Neuronal stem cell (in vitro differentiated cells): ENCODE measurements around the gene MMP11.

ENCODE experiments used
- DNase-seq: peaks from one replicate; pipeline ENCODE4 v3.0.0-alpha.2; 2013; ENCODE audit warnings: low spot score
- H2AFZ ChIP-seq: one replicate; pipeline ENCODE4 v1.6.1; 2013; ENCODE audit warnings: mild to moderate bottlenecking, low read length, inconsistent platforms
- H2AK5ac ChIP-seq: 2 replicates; pipeline ENCODE4 v1.6.1; 2013; ENCODE audit warnings: low read depth, mild to moderate bottlenecking, inconsistent platforms, low read length, moderate library complexity, mixed read lengths
- H2BK120ac ChIP-seq: 2 replicates; pipeline ENCODE4 v1.6.1; 2013; ENCODE audit warnings: low read depth, mild to moderate bottlenecking, inconsistent platforms, low read length, moderate library complexity, mixed read lengths
- H2BK12ac ChIP-seq: one replicate; pipeline ENCODE4 v1.6.1; 2013; ENCODE audit warnings: low read length, inconsistent platforms
- H2BK15ac ChIP-seq: 2 replicates; pipeline ENCODE4 v1.6.1; 2013; ENCODE audit warnings: mild to moderate bottlenecking, low read length, inconsistent platforms, mixed read lengths
- H2BK5ac ChIP-seq: one replicate; pipeline ENCODE4 v1.6.1; 2013; ENCODE audit warnings: inconsistent platforms, mild to moderate bottlenecking, low read length, moderate library complexity
- H3K14ac ChIP-seq: one replicate; pipeline ENCODE4 v1.6.1; 2013; ENCODE audit warnings: low read length, inconsistent platforms
- H3K18ac ChIP-seq: 2 replicates; pipeline ENCODE4 v1.6.1; 2013; ENCODE audit warnings: low read length, inconsistent platforms
- H3K23ac ChIP-seq: 2 replicates; pipeline ENCODE4 v1.6.1; 2013; ENCODE audit warnings: low read depth, mild to moderate bottlenecking, mixed read lengths, low read length, inconsistent platforms; ENCODE audit not compliant: poor library complexity
- H3K27ac ChIP-seq: replicated peaks from 3 replicates; pipeline ENCODE4 v1.5.1; 2013; ENCODE audit warnings: low read length, inconsistent platforms
- H3K27me3 ChIP-seq, 3 experiments: 2 replicates each; pipeline ENCODE4 v1.6.1; 2013; ENCODE audit warnings: low read length in 3 of 3, mild to moderate bottlenecking in 2 of 3, inconsistent platforms in 1 of 3, low read depth in 1 of 3, mixed read lengths in 1 of 3, moderate library complexity in 1 of 3; ENCODE audit not compliant: control insufficient read depth in 3 of 3, insufficient read depth in 3 of 3
- H3K36me3 ChIP-seq, 2 donors: replicated peaks in 1 of 2; 2 replicates each; pipeline ENCODE4 v1.6.1; 2013; ENCODE audit warnings: low read length in 2 of 2; ENCODE audit not compliant: control insufficient read depth in 2 of 2, insufficient read depth in 2 of 2
- H3K4ac ChIP-seq: 2 replicates; pipeline ENCODE4 v1.6.1; 2013; ENCODE audit warnings: inconsistent platforms, mild to moderate bottlenecking, low read length, moderate library complexity
- H3K4me1 ChIP-seq, 2 donors: 1 replicate in 1 of 2; 2 replicates in 1 of 2; pipeline ENCODE4 v1.6.1; 2013; ENCODE audit warnings: low read length in 2 of 2, low read depth in 1 of 2; ENCODE audit not compliant: control insufficient read depth in 2 of 2, insufficient read depth in 1 of 2
- H3K4me2 ChIP-seq: one replicate; pipeline ENCODE4 v1.6.1; 2013; ENCODE audit warnings: mild to moderate bottlenecking, low read length, inconsistent platforms; ENCODE audit not compliant: insufficient read depth, poor library complexity, severe bottlenecking
- H3K4me3 ChIP-seq, 2 donors: 2 replicates each; pipeline ENCODE4 v1.5.1; 2013; ENCODE audit warnings: low read length in 2 of 2, mild to moderate bottlenecking in 2 of 2, inconsistent platforms in 1 of 2, moderate library complexity in 1 of 2
- H3K79me1 ChIP-seq: one replicate; pipeline ENCODE4 v1.6.1; 2013; ENCODE audit warnings: low read depth, mild to moderate bottlenecking, inconsistent platforms, low read length, moderate library complexity
- H3K9ac ChIP-seq: one replicate; pipeline ENCODE4 v1.6.1; 2013; ENCODE audit warnings: mild to moderate bottlenecking, low read depth, low read length, inconsistent platforms; ENCODE audit not compliant: poor library complexity
- H3K9me3 ChIP-seq, 2 donors: replicated peaks in 1 of 2; 2 replicates each; pipeline versions ENCODE3 to v1.6.1; 2013; ENCODE audit warnings: low read length in 2 of 2, mild to moderate bottlenecking in 2 of 2, inconsistent platforms in 1 of 2, low read depth in 1 of 2, mixed read lengths in 1 of 2, moderate library complexity in 1 of 2; ENCODE audit not compliant: control insufficient read depth in 2 of 2, insufficient read depth in 1 of 2
- H4K8ac ChIP-seq: one replicate; pipeline ENCODE4 v1.6.1; 2013; ENCODE audit warnings: low read depth, mild to moderate bottlenecking, inconsistent platforms, low read length, moderate library complexity
- H4K91ac ChIP-seq: one replicate; pipeline ENCODE4 v1.6.1; 2013; ENCODE audit warnings: low read length, low read depth, mild to moderate bottlenecking, inconsistent platforms; ENCODE audit not compliant: poor library complexity
- WGBS, 2 donors: extraction: QIAGEN DNeasy Blood & Tissue Kit; methylation state at CpG; one replicate each; pipeline ENCODE4 v1.1.7; 2013; ENCODE audit warnings: missing lambda C conversion rate in 2 of 2, mixed read lengths in 1 of 2; ENCODE audit not compliant: insufficient read length in 2 of 2, insufficient replicate concordance in 1 of 2; ENCODE audit errors: extremely low coverage in 2 of 2; 5-methylcytosine and 5-hydroxymethylcytosine counted together

The MMP11 gene

GRCh38 chr22:23763954-23764353, 8.7 kb upstream of the MMP11 start:
- no peak overlapping the region for H4K8ac ChIP-seq

DNA sequence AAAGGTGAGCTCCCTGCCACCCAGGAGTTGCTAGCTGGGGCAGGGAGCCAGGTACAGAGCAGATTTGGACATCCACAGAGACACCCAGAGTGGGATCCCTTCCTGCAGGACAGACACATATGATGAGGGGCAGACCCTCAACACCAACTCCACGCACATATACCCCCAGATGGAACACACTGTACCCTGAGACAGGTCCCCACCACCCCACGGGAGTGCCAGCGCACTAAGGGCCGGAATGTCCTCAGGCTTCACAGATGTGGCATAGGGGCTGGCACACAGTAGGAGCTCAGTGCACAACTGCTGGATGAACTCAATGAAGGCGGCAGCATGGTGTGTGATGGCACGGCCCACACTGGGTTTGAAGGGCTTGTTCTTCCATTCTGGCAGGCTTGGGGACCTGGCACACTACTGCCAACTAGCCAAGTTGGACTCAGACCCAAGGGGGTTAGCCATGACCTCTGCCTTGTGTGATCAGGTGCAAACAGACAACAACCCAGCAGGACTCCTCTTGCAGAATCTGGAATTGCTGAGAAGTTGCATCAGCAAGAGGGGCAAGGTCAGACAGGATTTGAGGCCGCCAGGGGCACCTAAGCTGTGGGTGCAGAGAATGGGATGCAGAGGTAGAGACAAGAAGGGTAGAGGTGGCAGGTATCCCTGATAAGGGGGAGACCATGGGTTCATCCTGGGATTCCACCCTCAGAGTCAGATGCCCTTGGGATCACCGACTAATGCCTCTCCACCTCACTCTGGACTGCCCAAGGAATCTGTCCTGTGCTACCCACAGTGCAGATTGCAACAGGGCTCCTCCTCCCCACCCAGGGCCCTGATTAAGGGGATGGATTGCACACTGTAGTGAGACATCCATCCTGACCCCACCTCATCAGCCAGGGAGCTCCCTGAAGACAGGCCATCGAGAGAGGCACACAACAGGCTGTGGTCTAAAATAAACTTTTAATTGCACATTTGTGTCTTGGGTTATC, 7.5 kb upstream of the MMP11 start:
- WGBS, 2 donors = no CpG with 5 or more reads among the region's 9 CpGs
- no peak overlapping the region for H3K18ac ChIP-seq
- peak overlapping the region; percentile 99 for H2AK5ac ChIP-seq
- H3K27ac ChIP-seq = no peak overlapping the region
- DNase-seq = no peak
- H2BK120ac ChIP-seq = no peak overlapping the region
- peak overlapping the region; percentile 96 for H2BK15ac ChIP-seq
- peak overlapping the region; percentile 19 for H4K8ac ChIP-seq
- H4K91ac ChIP-seq = no peak overlapping the region
- peaks cover 0 to 4% (median 0%) of the 10 kb centered on the region in 3 experiments for H3K27me3 ChIP-seq
- no peak overlapping the region for H3K23ac ChIP-seq
- peaks cover 16 to 25% of the 10 kb centered on the region in 2 donors for H3K4me1 ChIP-seq
- H3K79me1 ChIP-seq = no peaks in the 10 kb centered on the region
- H3K4ac ChIP-seq = no peak overlapping the region
- H3K9ac ChIP-seq = no peak overlapping the region
- H3K36me3 ChIP-seq = peaks cover 0 to 13% of the 10 kb centered on the region in 2 donors
- H2BK5ac ChIP-seq = no peak overlapping the region
- H2BK12ac ChIP-seq = no peak overlapping the region
- H3K14ac ChIP-seq = no peak overlapping the region
- no peak overlapping the region for H2AFZ ChIP-seq
- no peaks in the 10 kb centered on the region for H3K9me3 ChIP-seq
- H3K4me2 ChIP-seq = no peak overlapping the region
- peak overlapping the region in 1 of 2 donors; percentile 6 for H3K4me3 ChIP-seq

More at GRCh38 chr22:23763954-23764353, 8.7 kb upstream of the MMP11 start:
- Histone ChIP-seq H3K18ac (peak overlapping the region; percentile 22), H3K23ac (no peak overlapping the region), H3K27ac (no peak overlapping the region), H2BK120ac (no peak overlapping the region), H2BK5ac (no peak overlapping the region), H3K4me1 (peaks cover 13 to 22% of the 10 kb centered on the region in 2 donors), H3K79me1 (no peaks in the 10 kb centered on the region), H3K4me3 (no peak overlapping the region), H3K9ac (no peak overlapping the region), H2AFZ (no peak overlapping the region), H3K27me3 (peaks cover 0 to under 1% (median 0%) of the 10 kb centered on the region in 3 experiments), H3K36me3 (peaks cover 0 to 13% of the 10 kb centered on the region in 2 donors), H2BK15ac (no peak overlapping the region), H3K9me3 (no peaks in the 10 kb centered on the region), H3K4me2 (peak overlapping the region; percentile 19), H2BK12ac (no peak overlapping the region), H3K4ac (no peak overlapping the region), H2AK5ac (peak overlapping the region; percentile 17), H4K91ac (no peak overlapping the region), H3K14ac (peak overlapping the region; percentile 21)
- no peak for DNase-seq
- WGBS, 2 donors = no CpG with 5 or more reads among the region's 7 CpGs

DNA sequence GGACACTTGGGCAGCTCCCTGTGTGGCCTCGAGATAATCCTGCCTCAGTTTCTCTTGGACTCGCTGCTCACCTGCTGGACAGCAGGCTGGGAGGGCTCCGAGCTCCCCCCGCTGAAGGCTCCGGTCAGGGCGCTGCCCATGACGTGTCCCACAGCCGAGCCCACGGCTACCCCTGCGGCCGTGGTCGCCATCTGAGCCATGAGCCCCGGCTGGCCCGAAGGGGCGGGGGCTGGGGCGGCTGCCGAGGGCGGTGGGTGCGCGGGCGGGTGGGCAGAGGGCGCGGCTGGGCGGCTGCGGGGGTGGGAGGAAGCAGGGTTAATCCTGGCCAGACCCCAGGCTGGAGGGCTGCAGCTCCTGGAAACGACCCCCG, 5.4 kb upstream of the MMP11 start:
- peak overlapping the region; percentile 11 for H3K23ac ChIP-seq
- peaks cover 0 to 4% (median 0%) of the 10 kb centered on the region in 3 experiments for H3K27me3 ChIP-seq
- no peak overlapping the region for H4K91ac ChIP-seq
- no peak overlapping the region for H4K8ac ChIP-seq
- H3K4me2 ChIP-seq = peak overlapping the region; percentile 92
- H3K79me1 ChIP-seq = no peaks in the 10 kb centered on the region
- H3K4me1 ChIP-seq = peaks cover 20 to 30% of the 10 kb centered on the region in 2 donors
- peak overlapping the region; percentile 63 to 92 for H3K4me3 ChIP-seq
- H3K14ac ChIP-seq = peak overlapping the region; percentile 91
- no peak for DNase-seq
- no peak overlapping the region for H3K4ac ChIP-seq
- peaks cover 0 to 13% of the 10 kb centered on the region in 2 donors for H3K36me3 ChIP-seq
- WGBS, 2 donors = no CpG with 5 or more reads among the region's 27 CpGs
- peak overlapping the region; percentile 89 for H3K9ac ChIP-seq
- no peak overlapping the region for H3K27ac ChIP-seq
- peak overlapping the region; percentile 99 for H3K18ac ChIP-seq
- no peak overlapping the region for H2BK12ac ChIP-seq
- peak overlapping the region; percentile 93 for H2AFZ ChIP-seq
- H2BK15ac ChIP-seq = peak overlapping the region; percentile 93
- H2AK5ac ChIP-seq = peak overlapping the region; percentile 82
- H2BK5ac ChIP-seq = no peak overlapping the region
- no peaks in the 10 kb centered on the region for H3K9me3 ChIP-seq
- no peak overlapping the region for H2BK120ac ChIP-seq
